ENCODE data around the gene ISG15. TPM values are rescaled to one million over a fixed set of nuclear protein-coding genes. Genes with fewer than 3 reads are reported as not detected.

The ISG15 gene
- total RNA-seq, 5 donors from 2014 or later (not counting 1 experiment from before 2014, with no cell fraction given), result 29.1 to 69.8 (median 48.5) TPM

GRCh38 chr1:1059494-1060280 is 46.4 kb downstream of the ISG15 start:
- Histone ChIP-seq H3K27ac (ENCODE audit: low read length) (no peak overlapping the region), H3K9me3 (no peaks in the 10 kb centered on the region)
- peak; percentile 68 to 93 (median 86) for DNase-seq

GRCh38 chr1:1060281-1061000 is 47.1 kb downstream of the ISG15 start:
- Mint-ChIP-seq H3K4me3 (peak overlapping the region; percentile 51 to 75 (median 59)), H3K9me3 (no peaks in the 10 kb centered on the region), H3K27ac (no peak overlapping the region), H3K4me1 (peaks cover 0 to 25% (median 17%) of the 10 kb centered on the region in 3 donors), H3K36me3 (no peaks in the 10 kb centered on the region), H3K27me3 (peaks cover 3 to 33% of the 10 kb centered on the region in 2 donors)
- WGBS (ENCODE audit: insufficient coverage), result 55% methylated on average over 26 of the region's 38 CpGs
- ChIA-PET POLR2A (no interaction called here), CTCF (no interaction called here)
- Histone ChIP-seq H3K9me3 (no peaks in the 10 kb centered on the region), H3K27ac (ENCODE audit: low read length) (no peak overlapping the region), H3K27me3 (replicated peaks in 1 of 2; ENCODE audit: control insufficient read depth in 2 of 2, extremely low read depth in 1 of 2, insufficient read depth in 2 of 2, low read length in 1 of 2) (peaks cover 0 to 76% of the 10 kb centered on the region in 2 experiments), H3K4me1 (ENCODE audit: control insufficient read depth in 1 of 2, extremely low read depth in 1 of 2, insufficient read depth in 2 of 2, low read length in 2 of 2) (peaks cover 2 to 34% of the 10 kb centered on the region in 2 experiments), H3K36me3 (ENCODE audit: control insufficient read depth in 2 of 2, extremely low read depth in 1 of 2, insufficient read depth in 1 of 2, low read length in 1 of 2) (no peaks in the 10 kb centered on the region), H3K4me3 (ENCODE audit: control insufficient read depth in 1 of 2, extremely low read depth in 1 of 2, low read length in 1 of 2) (no peak overlapping the region)
- DNase-seq, result no peak
- no peak for ATAC-seq (replicated peaks in 1 of 4)

More at GRCh38 chr1:1059494-1060280, 46.4 kb downstream of the ISG15 start:
- H3K4me3 Mint-ChIP-seq, result peak overlapping the region; percentile 51 to 75 (median 59)
- H3K27me3 ChIP-seq (replicated peaks in 1 of 2; ENCODE audit: control insufficient read depth in 2 of 2, extremely low read depth in 1 of 2, insufficient read depth in 2 of 2, low read length in 1 of 2), result peaks cover 0 to 77% of the 10 kb centered on the region in 2 experiments
- no peaks in the 10 kb centered on the region for H3K9me3 Mint-ChIP-seq
- H3K4me1 Mint-ChIP-seq, result peaks cover 0 to 22% (median 16%) of the 10 kb centered on the region in 3 donors
- no peaks in the 10 kb centered on the region for H3K36me3 Mint-ChIP-seq
- peak overlapping the region; percentile 7 to 27 for H3K4me3 ChIP-seq (ENCODE audit: control insufficient read depth in 1 of 2, extremely low read depth in 1 of 2, low read length in 1 of 2)
- H3K36me3 ChIP-seq (ENCODE audit: control insufficient read depth in 2 of 2, extremely low read depth in 1 of 2, insufficient read depth in 1 of 2, low read length in 1 of 2), result no peaks in the 10 kb centered on the region
- no peak overlapping the region for H3K27ac Mint-ChIP-seq
- ChIA-PET POLR2A (no interaction called here), CTCF (no interaction called here)
- peaks cover 3 to 33% of the 10 kb centered on the region in 2 donors for H3K27me3 Mint-ChIP-seq
- ATAC-seq (replicated peaks in 1 of 4), result peak; percentile 76 to 86 (median 81)
- H3K4me1 ChIP-seq (ENCODE audit: control insufficient read depth in 1 of 2, extremely low read depth in 1 of 2, insufficient read depth in 2 of 2, low read length in 2 of 2), result peaks cover 2 to 34% of the 10 kb centered on the region in 2 experiments
- 3% methylated on average over 66 of the region's 69 CpGs for WGBS (ENCODE audit: insufficient coverage)

GRCh38 chr1:1061682-1062345 is 48.5 kb downstream of the ISG15 start:
- Histone ChIP-seq H3K4me1 (ENCODE audit: control insufficient read depth in 1 of 2, extremely low read depth in 1 of 2, insufficient read depth in 2 of 2, low read length in 2 of 2) (peaks cover 2 to 34% of the 10 kb centered on the region in 2 experiments), H3K36me3 (ENCODE audit: control insufficient read depth in 2 of 2, extremely low read depth in 1 of 2, insufficient read depth in 1 of 2, low read length in 1 of 2) (no peaks in the 10 kb centered on the region), H3K9me3 (no peaks in the 10 kb centered on the region), H3K27ac (ENCODE audit: low read length) (no peak overlapping the region), H3K27me3 (replicated peaks in 1 of 2; ENCODE audit: control insufficient read depth in 2 of 2, extremely low read depth in 1 of 2, insufficient read depth in 2 of 2, low read length in 1 of 2) (peaks cover 0 to 70% of the 10 kb centered on the region in 2 experiments), H3K4me3 (ENCODE audit: control insufficient read depth in 1 of 2, extremely low read depth in 1 of 2, low read length in 1 of 2) (no peak overlapping the region)
- H3K9me3 Mint-ChIP-seq, result no peaks in the 10 kb centered on the region
- no peaks in the 10 kb centered on the region for H3K36me3 Mint-ChIP-seq
- peaks cover 3 to 33% of the 10 kb centered on the region in 2 donors for H3K27me3 Mint-ChIP-seq
- CTCF ChIA-PET, result interaction anchor here in 1 of 2 donors (1.3 kb wide), 1 partner anchor 79 kb away, joined by 5 read pairs; no protein-coding TSS in a partner anchor
- POLR2A ChIA-PET, result no interaction called here
- peaks cover 0 to 28% (median 22%) of the 10 kb centered on the region in 3 donors for H3K4me1 Mint-ChIP-seq
- WGBS (ENCODE audit: insufficient coverage), result 74% methylated on average over 11 of the region's 18 CpGs
- H3K27ac Mint-ChIP-seq, result no peak overlapping the region
- peak overlapping the region in 2 of 3 donors; percentile 17 to 27 for H3K4me3 Mint-ChIP-seq
- no peak for DNase-seq
- no peak for ATAC-seq (replicated peaks in 1 of 4)

DNA sequence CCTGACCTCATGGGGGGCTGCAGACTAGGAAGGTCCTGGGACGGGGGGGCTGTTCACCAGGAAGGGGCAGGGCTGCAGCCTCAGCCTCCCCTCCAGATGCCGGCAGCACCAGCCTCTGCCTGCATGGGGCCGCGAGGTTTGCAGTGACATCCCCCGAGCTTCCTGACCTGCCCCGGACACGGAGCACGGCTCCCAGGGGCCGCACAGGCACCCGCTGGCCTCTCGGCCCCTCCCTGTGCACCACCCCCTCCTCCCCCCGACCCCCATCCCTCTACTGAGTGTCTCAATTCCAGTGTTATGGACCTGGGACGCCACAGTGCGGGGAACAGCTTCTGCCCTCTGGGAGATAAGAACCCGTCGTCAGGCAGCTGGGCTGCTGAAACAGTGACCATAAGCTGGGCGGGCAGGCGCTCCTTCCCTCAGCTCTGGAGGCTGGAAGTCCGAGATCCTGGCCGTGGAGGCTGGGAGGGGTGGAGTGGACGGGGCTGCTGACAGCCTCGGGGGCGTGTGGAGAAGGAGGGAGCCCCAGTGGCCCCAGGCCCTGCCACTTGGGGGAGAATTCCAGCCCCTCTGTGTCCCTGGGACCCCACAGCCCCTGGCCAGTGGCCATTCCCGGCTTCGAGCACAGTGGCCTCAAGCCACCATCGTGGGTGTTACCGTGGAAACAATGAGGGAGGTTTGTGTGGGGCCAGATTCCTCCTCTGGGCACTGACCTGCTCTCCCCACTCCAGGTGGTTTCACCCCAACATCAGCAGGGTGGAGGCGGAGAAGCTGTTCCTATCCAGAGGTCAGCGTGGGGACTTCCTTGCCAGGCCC is 49.3 kb downstream of the ISG15 start:
- Histone ChIP-seq H3K36me3 (ENCODE audit: control insufficient read depth in 2 of 2, extremely low read depth in 1 of 2, insufficient read depth in 1 of 2, low read length in 1 of 2) (no peaks in the 10 kb centered on the region), H3K4me1 (ENCODE audit: control insufficient read depth in 1 of 2, extremely low read depth in 1 of 2, insufficient read depth in 2 of 2, low read length in 2 of 2) (peaks cover 2 to 35% of the 10 kb centered on the region in 2 experiments), H3K9me3 (no peaks in the 10 kb centered on the region), H3K27me3 (replicated peaks in 1 of 2; ENCODE audit: control insufficient read depth in 2 of 2, extremely low read depth in 1 of 2, insufficient read depth in 2 of 2, low read length in 1 of 2) (peaks cover 0 to 68% of the 10 kb centered on the region in 2 experiments), H3K27ac (ENCODE audit: low read length) (no peak overlapping the region), H3K4me3 (ENCODE audit: control insufficient read depth in 1 of 2, extremely low read depth in 1 of 2, low read length in 1 of 2) (no peak overlapping the region)
- Mint-ChIP-seq H3K9me3 (no peaks in the 10 kb centered on the region), H3K36me3 (no peaks in the 10 kb centered on the region), H3K4me3 (peak overlapping the region in 2 of 3 donors; percentile 17 to 27), H3K27me3 (peaks cover 3 to 30% of the 10 kb centered on the region in 2 donors), H3K4me1 (peaks cover 0 to 28% (median 22%) of the 10 kb centered on the region in 3 donors), H3K27ac (no peak overlapping the region)
- CTCF ChIA-PET, result interaction anchor here in 1 of 2 donors (0.7 to 1.3 kb wide), 2 partner anchors 65 to 80 kb away, joined by 5 to 6 read pairs; no protein-coding TSS in a partner anchor
- POLR2A ChIA-PET, result no interaction called here
- WGBS (ENCODE audit: insufficient coverage), result 40% methylated on average over 17 of the region's 29 CpGs
- no peak for ATAC-seq (replicated peaks in 1 of 4)
- DNase-seq, result no peak

DNA sequence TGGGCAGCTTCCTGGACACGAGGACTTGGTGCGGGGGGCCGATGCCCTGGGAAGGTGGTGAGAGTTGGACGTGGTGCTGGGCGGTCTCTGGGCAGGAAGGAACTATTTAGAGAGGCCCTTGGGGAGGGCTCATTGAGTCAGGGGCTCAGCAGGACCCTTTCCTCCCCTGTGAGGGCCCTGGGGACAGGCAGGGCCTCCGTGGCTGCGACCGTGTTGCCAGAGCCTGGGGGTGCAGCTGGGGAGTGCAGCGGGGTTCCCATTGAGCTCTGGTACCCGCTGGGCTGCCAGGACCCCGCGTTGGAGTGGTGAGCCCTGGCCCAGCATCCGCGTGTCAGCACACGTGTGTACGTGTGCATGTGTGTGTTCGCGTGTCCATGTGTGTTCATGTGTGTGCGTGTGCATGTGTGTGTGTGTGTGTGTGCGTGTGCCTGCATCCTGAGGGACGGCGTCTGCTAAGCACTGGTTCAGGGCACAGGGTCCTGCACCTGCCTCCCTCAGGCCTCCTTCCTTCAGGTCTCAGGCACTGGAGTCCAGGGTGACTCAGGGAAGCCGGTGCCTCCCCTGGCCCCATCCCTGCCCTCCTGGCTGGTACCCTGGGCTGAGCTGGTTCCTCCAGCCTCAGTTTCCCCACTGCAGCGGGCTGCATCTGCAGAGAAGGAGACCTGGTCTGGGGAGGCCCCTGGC is 50.1 kb downstream of the ISG15 start:
- no peak for ATAC-seq (replicated peaks in 1 of 4)

More for the DNA sequence above, 50.1 kb downstream of the ISG15 start:
- Mint-ChIP-seq H3K27me3 (peaks cover 3 to 24% of the 10 kb centered on the region in 2 donors), H3K36me3 (no peaks in the 10 kb centered on the region), H3K4me1 (peaks cover 0 to 30% (median 26%) of the 10 kb centered on the region in 3 donors), H3K27ac (no peak overlapping the region), H3K9me3 (no peaks in the 10 kb centered on the region), H3K4me3 (peak overlapping the region in 2 of 3 donors; percentile 17 to 27)
- Histone ChIP-seq H3K36me3 (ENCODE audit: control insufficient read depth in 2 of 2, extremely low read depth in 1 of 2, insufficient read depth in 1 of 2, low read length in 1 of 2) (no peaks in the 10 kb centered on the region), H3K4me1 (ENCODE audit: control insufficient read depth in 1 of 2, extremely low read depth in 1 of 2, insufficient read depth in 2 of 2, low read length in 2 of 2) (peaks cover 3 to 43% of the 10 kb centered on the region in 2 experiments), H3K4me3 (ENCODE audit: control insufficient read depth in 1 of 2, extremely low read depth in 1 of 2, low read length in 1 of 2) (no peak overlapping the region), H3K27me3 (replicated peaks in 1 of 2; ENCODE audit: control insufficient read depth in 2 of 2, extremely low read depth in 1 of 2, insufficient read depth in 2 of 2, low read length in 1 of 2) (peaks cover 0 to 65% of the 10 kb centered on the region in 2 experiments), H3K27ac (ENCODE audit: low read length) (no peak overlapping the region), H3K9me3 (no peaks in the 10 kb centered on the region)
- CTCF ChIA-PET, result interaction anchor here in 1 of 2 donors (0.8 to 1.3 kb wide), 2 partner anchors 80 kb away, joined by 3 to 5 read pairs; no protein-coding TSS in a partner anchor
- 55% methylated on average over 17 of the region's 24 CpGs for WGBS (ENCODE audit: insufficient coverage)
- DNase-seq, result no peak
- POLR2A ChIA-PET, result no interaction called here

Measured in T-cell (primary cell).